GM13977 (cell line): ENCODE data around the gene ZNF592.

ENCODE experiments used
- DNase-seq: peaks from one replicate; pipeline ENCODE4 v3.0.0; 2012; ENCODE audit warnings: low spot score
- in situ Hi-C: fragments of 300-500 bp; cut with MboI; formaldehyde crosslinking; loops from one replicate; pipeline ENCODE4 v1.12.0; 2022; ENCODE audit warnings: low sequenced_read_pairs, low pct_unique_long_range_greater_than_20kb, mixed read lengths, inconsistent platforms; ENCODE audit not compliant: unreplicated experiment
- TF ChIP-seq, protein P1 (sequence below): IDR thresholded peaks from 2 replicates; pipeline ENCODE4 v1.5.1; 2012; ENCODE audit warnings: mild to moderate bottlenecking, control low read depth; ENCODE audit not compliant: insufficient read depth; ENCODE audit errors: extremely low read depth, missing control alignments

The ZNF592 gene

DNA sequence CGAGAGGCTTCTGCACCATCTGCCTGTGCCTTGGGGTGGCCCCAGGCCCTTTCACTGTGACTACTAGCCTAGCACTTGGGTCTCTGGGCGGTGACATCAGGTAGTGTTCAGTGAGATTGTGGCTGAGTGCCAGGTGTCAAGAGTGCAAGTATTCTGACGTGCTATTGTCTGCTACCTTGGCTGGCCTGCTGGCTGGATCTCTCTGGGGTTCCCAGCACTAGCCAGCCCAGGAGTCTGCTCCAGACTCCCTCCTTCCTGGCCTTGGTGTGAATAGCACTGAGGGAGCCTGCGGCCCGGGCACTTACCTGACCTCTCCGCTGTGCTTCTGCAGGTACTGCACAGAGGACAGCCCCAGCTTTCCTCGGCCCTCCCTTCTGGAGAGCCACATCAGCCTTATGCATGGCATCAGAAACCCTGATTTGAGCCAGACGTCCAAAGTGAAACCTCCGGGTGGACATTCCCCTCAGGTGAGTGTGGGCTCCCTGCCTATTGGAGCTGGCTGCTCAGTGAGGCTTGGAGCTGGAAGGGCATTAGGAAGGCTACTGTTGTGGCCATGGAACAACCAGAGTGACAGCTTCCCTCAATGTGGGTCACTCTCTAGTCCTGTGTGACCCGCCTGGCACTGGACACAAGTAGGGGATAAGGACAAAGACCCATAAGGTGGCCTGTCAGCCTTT lies 51.3 kb downstream of the ZNF592 start:
- TF ChIP-seq, protein P1, sequence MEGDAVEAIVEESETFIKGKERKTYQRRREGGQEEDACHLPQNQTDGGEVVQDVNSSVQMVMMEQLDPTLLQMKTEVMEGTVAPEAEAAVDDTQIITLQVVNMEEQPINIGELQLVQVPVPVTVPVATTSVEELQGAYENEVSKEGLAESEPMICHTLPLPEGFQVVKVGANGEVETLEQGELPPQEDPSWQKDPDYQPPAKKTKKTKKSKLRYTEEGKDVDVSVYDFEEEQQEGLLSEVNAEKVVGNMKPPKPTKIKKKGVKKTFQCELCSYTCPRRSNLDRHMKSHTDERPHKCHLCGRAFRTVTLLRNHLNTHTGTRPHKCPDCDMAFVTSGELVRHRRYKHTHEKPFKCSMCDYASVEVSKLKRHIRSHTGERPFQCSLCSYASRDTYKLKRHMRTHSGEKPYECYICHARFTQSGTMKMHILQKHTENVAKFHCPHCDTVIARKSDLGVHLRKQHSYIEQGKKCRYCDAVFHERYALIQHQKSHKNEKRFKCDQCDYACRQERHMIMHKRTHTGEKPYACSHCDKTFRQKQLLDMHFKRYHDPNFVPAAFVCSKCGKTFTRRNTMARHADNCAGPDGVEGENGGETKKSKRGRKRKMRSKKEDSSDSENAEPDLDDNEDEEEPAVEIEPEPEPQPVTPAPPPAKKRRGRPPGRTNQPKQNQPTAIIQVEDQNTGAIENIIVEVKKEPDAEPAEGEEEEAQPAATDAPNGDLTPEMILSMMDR: no peak
- in situ Hi-C loops: no loop called here
- no peak for DNase-seq

DNA sequence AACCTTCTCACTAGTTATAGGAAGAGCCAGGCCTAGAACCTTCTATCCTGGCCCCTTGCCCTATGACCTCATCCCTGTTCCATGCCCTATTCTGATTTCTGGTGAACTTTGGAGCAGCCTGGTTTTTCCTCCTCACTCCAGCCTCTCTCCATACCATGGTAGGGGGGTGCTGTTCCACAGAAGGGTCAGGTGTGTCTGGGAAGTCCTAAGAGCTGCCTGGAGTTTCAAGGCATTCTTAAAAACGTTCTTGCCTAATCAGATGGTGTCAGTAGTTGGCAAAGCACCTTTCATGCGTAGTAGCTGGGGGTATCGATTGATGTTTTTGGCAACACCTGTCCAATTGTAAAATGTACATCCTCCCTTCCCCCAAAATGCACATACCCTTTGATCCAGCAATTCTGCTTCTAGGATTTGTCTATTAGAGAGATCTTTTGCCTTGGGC lies 52.0 kb downstream of the ZNF592 start:
- in situ Hi-C loops: no loop called here
- TF ChIP-seq, protein P1: no peak
- no peak for DNase-seq

DNA sequence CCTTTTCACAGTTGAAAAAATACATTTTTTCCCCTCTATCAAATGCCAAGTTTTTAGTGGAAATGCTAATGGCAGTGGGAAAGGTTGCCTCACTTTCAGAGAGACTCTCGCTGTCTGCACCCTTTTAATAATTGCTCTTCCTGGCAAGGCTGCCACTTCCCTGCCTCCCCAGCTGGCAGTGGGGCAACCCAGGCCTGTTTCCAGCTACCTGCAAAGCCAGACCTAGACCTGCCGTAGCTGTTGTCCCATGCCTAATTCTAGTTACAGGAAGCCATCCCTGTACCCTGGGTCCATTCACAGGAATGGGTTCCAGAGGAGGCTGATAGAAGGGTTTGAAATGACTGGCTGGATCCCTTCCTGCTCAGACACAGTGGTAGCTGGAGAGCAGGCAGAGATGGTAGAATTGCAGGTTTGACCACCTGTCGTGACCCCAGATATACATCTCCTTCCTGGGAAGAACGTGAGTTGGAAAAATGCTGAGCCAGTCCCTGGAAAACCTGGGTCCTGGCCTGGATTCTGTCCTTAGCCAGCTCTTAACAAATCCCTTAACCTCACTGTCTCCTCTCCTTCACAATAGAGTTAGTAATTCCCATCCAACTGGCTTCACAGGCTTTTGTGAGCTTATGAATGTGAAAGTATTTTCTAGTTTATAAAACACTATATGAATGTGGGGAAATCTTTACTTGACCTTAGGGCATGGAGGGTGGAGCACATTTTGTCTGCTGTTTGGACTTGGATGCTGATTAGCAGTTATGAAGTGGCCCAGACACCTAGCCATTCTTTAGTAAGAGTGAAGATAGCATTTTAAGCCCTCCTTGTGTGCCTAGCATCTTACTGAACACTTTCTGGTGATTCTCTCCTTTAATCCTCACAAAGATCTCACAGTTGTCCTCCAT lies 55.9 kb downstream of the ZNF592 start:
- no peak for DNase-seq
- TF ChIP-seq, protein P1: no peak
- in situ Hi-C loops: no loop called here

DNA sequence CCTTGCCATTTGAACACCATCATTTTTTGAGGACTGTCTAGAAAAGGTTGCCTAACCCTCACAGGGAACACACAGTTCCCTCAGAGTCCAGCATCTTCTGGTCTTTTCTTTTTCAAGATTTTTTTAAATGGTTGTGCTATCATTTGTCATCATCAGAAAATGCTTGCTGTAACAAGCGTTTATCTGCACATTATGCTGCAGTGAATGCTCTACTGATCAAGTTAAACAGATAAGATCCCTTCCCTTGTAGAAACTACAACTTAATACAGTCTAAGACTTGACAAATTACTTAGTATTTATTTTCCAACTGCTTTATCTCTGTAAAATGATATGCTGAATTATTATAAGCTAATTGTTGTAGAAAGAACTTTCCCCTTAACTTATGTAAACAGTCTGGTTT lies 56.8 kb downstream of the ZNF592 start:
- DNase-seq: no peak
- TF ChIP-seq, protein P1: no peak
- in situ Hi-C loops: no loop called here

DNA sequence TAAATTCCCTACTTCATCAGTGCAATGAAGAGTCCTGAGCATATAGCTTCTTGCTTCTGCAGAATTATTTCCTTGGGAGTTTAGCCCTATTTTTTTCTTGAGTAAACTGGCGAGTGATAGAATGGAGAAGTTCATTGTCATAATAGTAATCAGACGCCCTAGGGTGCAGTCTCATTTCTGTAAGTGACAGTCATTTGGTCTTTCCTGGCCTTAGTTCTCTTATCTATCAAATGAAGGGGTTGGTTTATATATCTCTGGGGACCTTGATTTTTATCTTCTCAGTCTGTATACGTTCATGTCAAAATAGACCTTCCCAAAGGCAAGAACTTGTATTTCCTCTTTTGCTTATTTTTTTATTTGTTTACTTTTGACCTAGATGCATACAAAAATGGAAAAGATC lies 58.8 kb downstream of the ZNF592 start:
- TF ChIP-seq, protein P1: no peak
- no peak for DNase-seq
- in situ Hi-C loops: no loop called here

DNA sequence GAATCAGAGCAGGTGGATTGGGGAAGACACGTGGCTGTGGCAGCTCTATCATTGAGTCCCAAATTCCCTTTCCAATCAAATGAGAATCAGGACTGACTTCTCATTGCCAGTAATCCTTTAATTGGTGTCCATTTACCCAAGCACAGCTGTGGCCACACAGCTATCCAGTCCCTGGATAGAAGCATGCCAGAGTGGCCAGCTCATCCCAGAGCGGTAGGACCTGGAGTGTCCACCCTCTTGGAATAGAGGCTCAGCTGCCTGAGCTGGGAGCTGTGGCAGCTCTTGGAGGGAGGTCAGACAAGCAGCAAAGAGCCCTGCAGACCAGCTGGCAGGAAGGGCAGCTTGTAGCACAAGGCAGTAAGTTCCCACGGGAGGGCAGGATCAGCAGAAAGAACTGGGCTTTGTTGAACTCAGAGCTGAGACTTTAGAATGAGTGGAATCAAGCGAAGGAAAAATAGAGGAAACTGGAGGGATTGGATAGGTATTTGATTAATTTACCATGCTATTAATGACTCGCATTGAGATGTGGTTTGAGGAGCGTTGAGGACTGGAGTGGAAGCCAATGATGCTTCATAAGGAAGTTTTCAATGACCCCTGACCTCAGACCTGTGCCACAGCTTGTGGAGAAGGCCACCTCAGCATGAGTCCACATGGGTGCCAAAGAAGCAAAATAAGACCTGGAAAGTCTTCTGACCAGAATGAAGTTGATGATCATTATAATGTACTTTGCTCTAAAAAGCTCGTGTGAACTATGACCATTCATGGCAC lies 61.9 kb downstream of the ZNF592 start:
- no peak for DNase-seq
- TF ChIP-seq, protein P1: no peak
- in situ Hi-C loops: no loop called here
